ENCODE results near the gene PC.

PC gene

GRCh38 chr11:66915046-66915832 lies 42.9 kb downstream of the PC start:
- no peak overlapping the region for H3K27ac ChIP-seq (ENCODE audit: insufficient read depth, low read length, poor library complexity, severe bottlenecking)
- no peaks in the 10 kb centered on the region for H3K4me1 ChIP-seq (ENCODE audit: control insufficient read depth, insufficient read depth, low read length, poor library complexity, severe bottlenecking)
- no peak for DNase-seq
- H3K4me3 ChIP-seq (ENCODE audit: insufficient read depth, low read depth, low read length, poor library complexity, severe bottlenecking) = no peak overlapping the region
- H3K9me3 ChIP-seq (ENCODE audit: control insufficient read depth, low read length) = no peaks in the 10 kb centered on the region
- H3K27me3 ChIP-seq (replicated peaks; ENCODE audit: control insufficient read depth, insufficient read depth, low read length, poor library complexity, severe bottlenecking) = no peaks in the 10 kb centered on the region
- no peaks in the 10 kb centered on the region for H3K36me3 ChIP-seq (ENCODE audit: control insufficient read depth, insufficient read depth, low read length)

- no peak overlapping the region for H3K4me3 ChIP-seq (ENCODE audit: insufficient read depth, low read depth, low read length, poor library complexity, severe bottlenecking)
- H3K9me3 ChIP-seq (ENCODE audit: control insufficient read depth, low read length) = no peaks in the 10 kb centered on the region
- no peak overlapping the region for H3K27ac ChIP-seq (ENCODE audit: insufficient read depth, low read length, poor library complexity, severe bottlenecking)
- H3K4me1 ChIP-seq (ENCODE audit: control insufficient read depth, insufficient read depth, low read length, poor library complexity, severe bottlenecking) = no peaks in the 10 kb centered on the region
- no peaks in the 10 kb centered on the region for H3K27me3 ChIP-seq (replicated peaks; ENCODE audit: control insufficient read depth, insufficient read depth, low read length, poor library complexity, severe bottlenecking)
- no peak for DNase-seq
- no peaks in the 10 kb centered on the region for H3K36me3 ChIP-seq (ENCODE audit: control insufficient read depth, insufficient read depth, low read length)
Measured at GRCh38 chr11:66914505-66914904, 43.7 kb downstream of the PC start.

- Histone ChIP-seq H3K9me3 (ENCODE audit: control insufficient read depth, low read length) (no peaks in the 10 kb centered on the region), H3K27ac (ENCODE audit: insufficient read depth, low read length, poor library complexity, severe bottlenecking) (no peak overlapping the region), H3K4me1 (ENCODE audit: control insufficient read depth, insufficient read depth, low read length, poor library complexity, severe bottlenecking) (no peaks in the 10 kb centered on the region), H3K27me3 (replicated peaks; ENCODE audit: control insufficient read depth, insufficient read depth, low read length, poor library complexity, severe bottlenecking) (no peaks in the 10 kb centered on the region), H3K4me3 (ENCODE audit: insufficient read depth, low read depth, low read length, poor library complexity, severe bottlenecking) (no peak overlapping the region), H3K36me3 (ENCODE audit: control insufficient read depth, insufficient read depth, low read length) (no peaks in the 10 kb centered on the region)
- DNase-seq = no peak
Measured at GRCh38 chr11:66912911-66913310, 45.3 kb downstream of the PC start.

GRCh38 chr11:66912361-66912760 lies 45.8 kb downstream of the PC start:
- Histone ChIP-seq H3K36me3 (ENCODE audit: control insufficient read depth, insufficient read depth, low read length) (no peaks in the 10 kb centered on the region), H3K4me1 (ENCODE audit: control insufficient read depth, insufficient read depth, low read length, poor library complexity, severe bottlenecking) (no peaks in the 10 kb centered on the region), H3K27ac (ENCODE audit: insufficient read depth, low read length, poor library complexity, severe bottlenecking) (no peak overlapping the region), H3K27me3 (replicated peaks; ENCODE audit: control insufficient read depth, insufficient read depth, low read length, poor library complexity, severe bottlenecking) (no peaks in the 10 kb centered on the region), H3K4me3 (ENCODE audit: insufficient read depth, low read depth, low read length, poor library complexity, severe bottlenecking) (no peak overlapping the region), H3K9me3 (ENCODE audit: control insufficient read depth, low read length) (no peaks in the 10 kb centered on the region)
- DNase-seq = no peak

- no peaks in the 10 kb centered on the region for H3K4me1 ChIP-seq (ENCODE audit: control insufficient read depth, insufficient read depth, low read length, poor library complexity, severe bottlenecking)
Measured at GRCh38 chr11:66910669-66911068, 47.5 kb downstream of the PC start.

GRCh38 chr11:66910016-66910415 lies 48.2 kb downstream of the PC start:
- DNase-seq = no peak
- Histone ChIP-seq H3K4me1 (ENCODE audit: control insufficient read depth, insufficient read depth, low read length, poor library complexity, severe bottlenecking) (no peaks in the 10 kb centered on the region), H3K4me3 (ENCODE audit: insufficient read depth, low read depth, low read length, poor library complexity, severe bottlenecking) (no peak overlapping the region), H3K36me3 (ENCODE audit: control insufficient read depth, insufficient read depth, low read length) (no peaks in the 10 kb centered on the region), H3K9me3 (ENCODE audit: control insufficient read depth, low read length) (no peaks in the 10 kb centered on the region), H3K27ac (ENCODE audit: insufficient read depth, low read length, poor library complexity, severe bottlenecking) (no peak overlapping the region), H3K27me3 (replicated peaks; ENCODE audit: control insufficient read depth, insufficient read depth, low read length, poor library complexity, severe bottlenecking) (no peaks in the 10 kb centered on the region)

More at GRCh38 chr11:66910669-66911068, 47.5 kb downstream of the PC start:
- no peak for DNase-seq
- Histone ChIP-seq H3K36me3 (ENCODE audit: control insufficient read depth, insufficient read depth, low read length) (no peaks in the 10 kb centered on the region), H3K27me3 (replicated peaks; ENCODE audit: control insufficient read depth, insufficient read depth, low read length, poor library complexity, severe bottlenecking) (no peaks in the 10 kb centered on the region), H3K27ac (ENCODE audit: insufficient read depth, low read length, poor library complexity, severe bottlenecking) (no peak overlapping the region), H3K4me3 (ENCODE audit: insufficient read depth, low read depth, low read length, poor library complexity, severe bottlenecking) (no peak overlapping the region), H3K9me3 (ENCODE audit: control insufficient read depth, low read length) (no peaks in the 10 kb centered on the region)

- Histone ChIP-seq H3K27ac (ENCODE audit: insufficient read depth, low read length, poor library complexity, severe bottlenecking) (no peak overlapping the region), H3K9me3 (ENCODE audit: control insufficient read depth, low read length) (no peaks in the 10 kb centered on the region), H3K4me3 (ENCODE audit: insufficient read depth, low read depth, low read length, poor library complexity, severe bottlenecking) (no peak overlapping the region), H3K4me1 (ENCODE audit: control insufficient read depth, insufficient read depth, low read length, poor library complexity, severe bottlenecking) (no peaks in the 10 kb centered on the region), H3K27me3 (replicated peaks; ENCODE audit: control insufficient read depth, insufficient read depth, low read length, poor library complexity, severe bottlenecking) (no peaks in the 10 kb centered on the region), H3K36me3 (ENCODE audit: control insufficient read depth, insufficient read depth, low read length) (no peaks in the 10 kb centered on the region)
- DNase-seq = no peak
Measured at GRCh38 chr11:66909181-66909580, 49.0 kb downstream of the PC start.

- Histone ChIP-seq H3K9me3 (ENCODE audit: control insufficient read depth, low read length) (no peaks in the 10 kb centered on the region), H3K27me3 (replicated peaks; ENCODE audit: control insufficient read depth, insufficient read depth, low read length, poor library complexity, severe bottlenecking) (no peaks in the 10 kb centered on the region), H3K27ac (ENCODE audit: insufficient read depth, low read length, poor library complexity, severe bottlenecking) (no peak overlapping the region), H3K4me1 (ENCODE audit: control insufficient read depth, insufficient read depth, low read length, poor library complexity, severe bottlenecking) (no peaks in the 10 kb centered on the region), H3K4me3 (ENCODE audit: insufficient read depth, low read depth, low read length, poor library complexity, severe bottlenecking) (no peak overlapping the region), H3K36me3 (ENCODE audit: control insufficient read depth, insufficient read depth, low read length) (no peaks in the 10 kb centered on the region)
- DNase-seq = no peak
Measured at GRCh38 chr11:66907751-66908630, 50.2 kb downstream of the PC start.

GRCh38 chr11:66906061-66906733 lies 52.0 kb downstream of the PC start:
- Histone ChIP-seq H3K9me3 (ENCODE audit: control insufficient read depth, low read length) (no peaks in the 10 kb centered on the region), H3K36me3 (ENCODE audit: control insufficient read depth, insufficient read depth, low read length) (no peaks in the 10 kb centered on the region), H3K27ac (ENCODE audit: insufficient read depth, low read length, poor library complexity, severe bottlenecking) (no peak overlapping the region), H3K27me3 (replicated peaks; ENCODE audit: control insufficient read depth, insufficient read depth, low read length, poor library complexity, severe bottlenecking) (no peaks in the 10 kb centered on the region), H3K4me3 (ENCODE audit: insufficient read depth, low read depth, low read length, poor library complexity, severe bottlenecking) (no peak overlapping the region), H3K4me1 (ENCODE audit: control insufficient read depth, insufficient read depth, low read length, poor library complexity, severe bottlenecking) (no peaks in the 10 kb centered on the region)
- DNase-seq = no peak

Data from effector memory CD4-positive, alpha-beta T cell (primary cell).